Breast epithelium (tissue), 3 donors: ENCODE results near the gene PRICKLE2.

Source experiments
- POLR2AphosphoS5 ChIP-seq, 3 donors: sonication (generic); formaldehyde crosslinking; IDR thresholded peaks; one replicate each; pipeline ENCODE4 v1.6.1; 2017; ENCODE audit warnings: antibody characterized with exemption in 3 of 3
- TF ChIP-seq, protein P1 (sequence below), 3 donors: fragments of 450-650 bp; IDR thresholded peaks; one replicate each; pipeline ENCODE4 v1.5.1; 2016 to 2017; ENCODE audit warnings: antibody characterized with exemption in 3 of 3, mild to moderate bottlenecking in 3 of 3, moderate library complexity in 3 of 3

DNA sequence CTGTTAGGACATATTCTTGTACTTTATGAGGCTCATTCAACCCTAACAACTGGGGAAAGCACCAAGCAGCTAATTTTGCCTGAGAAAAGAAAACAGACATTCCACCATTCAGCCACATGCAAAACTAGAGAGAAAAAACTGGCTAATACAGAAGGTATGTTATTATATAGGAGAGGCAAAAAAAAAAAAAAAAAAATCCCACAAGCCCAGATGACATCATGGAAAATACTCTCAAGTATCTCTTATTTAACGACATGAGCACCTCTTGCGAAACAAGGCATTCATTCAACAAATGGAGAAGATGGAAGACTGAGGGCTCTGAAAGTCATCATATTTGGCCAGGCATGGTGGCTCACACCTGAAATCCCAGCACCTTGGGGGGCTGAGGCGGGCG, 61.5 kb downstream of the PRICKLE2 start:
- TF ChIP-seq, protein P1, sequence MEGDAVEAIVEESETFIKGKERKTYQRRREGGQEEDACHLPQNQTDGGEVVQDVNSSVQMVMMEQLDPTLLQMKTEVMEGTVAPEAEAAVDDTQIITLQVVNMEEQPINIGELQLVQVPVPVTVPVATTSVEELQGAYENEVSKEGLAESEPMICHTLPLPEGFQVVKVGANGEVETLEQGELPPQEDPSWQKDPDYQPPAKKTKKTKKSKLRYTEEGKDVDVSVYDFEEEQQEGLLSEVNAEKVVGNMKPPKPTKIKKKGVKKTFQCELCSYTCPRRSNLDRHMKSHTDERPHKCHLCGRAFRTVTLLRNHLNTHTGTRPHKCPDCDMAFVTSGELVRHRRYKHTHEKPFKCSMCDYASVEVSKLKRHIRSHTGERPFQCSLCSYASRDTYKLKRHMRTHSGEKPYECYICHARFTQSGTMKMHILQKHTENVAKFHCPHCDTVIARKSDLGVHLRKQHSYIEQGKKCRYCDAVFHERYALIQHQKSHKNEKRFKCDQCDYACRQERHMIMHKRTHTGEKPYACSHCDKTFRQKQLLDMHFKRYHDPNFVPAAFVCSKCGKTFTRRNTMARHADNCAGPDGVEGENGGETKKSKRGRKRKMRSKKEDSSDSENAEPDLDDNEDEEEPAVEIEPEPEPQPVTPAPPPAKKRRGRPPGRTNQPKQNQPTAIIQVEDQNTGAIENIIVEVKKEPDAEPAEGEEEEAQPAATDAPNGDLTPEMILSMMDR (IDR thresholded peaks at IDR 0.05): no peak
- no peak for TF ChIP-seq POLR2AphosphoS5 (IDR thresholded peaks at IDR 0.05)
